Measurements from ENCODE around the gene ARL13A.
A peak's percentile ranks its signal among the peaks of the same experiment; 100 is the strongest.
"Not testable (repeated sequence)": the region's sequence is repeated elsewhere in the genome, so short reads cannot be mapped to it uniquely, and the experiment has no call there.

Gene ARL13A

GRCh38 chrX:100994352-100995281, 25.1 kb downstream of the ARL13A start:
- DNase-seq = peak; percentile 51

- no peak for DNase-seq
Measured at GRCh38 chrX:100995469-100995868, 26.0 kb downstream of the ARL13A start.

DNA sequence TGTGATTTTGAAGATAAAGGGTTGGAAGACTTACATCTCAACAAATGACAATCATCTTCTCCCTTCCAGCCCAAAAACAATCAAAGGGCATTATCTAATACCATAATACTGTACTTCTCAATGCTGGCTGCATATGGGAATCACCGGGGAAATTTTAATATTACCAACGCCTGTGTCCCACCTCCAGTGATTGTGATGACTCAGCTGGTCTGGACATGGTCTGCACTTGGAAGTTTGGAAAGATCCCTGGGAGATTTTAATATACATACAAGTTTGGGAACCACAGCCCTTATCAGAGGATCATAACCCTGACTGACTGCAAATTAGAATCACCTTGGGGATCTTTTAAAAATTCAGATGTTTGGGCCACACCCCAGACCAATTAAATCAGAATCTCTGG, 29.9 kb downstream of the ARL13A start:
- no peak for DNase-seq

GRCh38 chrX:101009090-101009489, 39.6 kb downstream of the ARL13A start:
- no peak for DNase-seq

DNA sequence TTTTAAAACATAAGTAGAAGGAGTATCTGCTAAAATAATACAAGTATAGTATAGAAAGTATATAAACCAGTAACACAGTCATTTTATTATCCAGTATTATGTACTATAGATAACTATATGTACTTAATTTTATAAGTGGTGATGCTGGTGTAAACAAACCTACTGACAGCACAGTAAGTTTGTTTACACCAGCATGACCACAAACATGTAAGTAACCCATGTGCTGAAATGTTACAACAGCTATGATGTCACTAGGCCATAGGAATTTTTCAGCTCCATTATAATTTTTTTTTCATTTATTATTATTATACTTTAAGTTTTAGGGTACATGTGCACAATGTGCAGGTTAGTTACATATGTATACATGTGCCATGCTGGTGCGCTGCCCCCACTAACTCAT, 42.5 kb downstream of the ARL13A start:
- not testable (repeated sequence) for DNase-seq

DNA sequence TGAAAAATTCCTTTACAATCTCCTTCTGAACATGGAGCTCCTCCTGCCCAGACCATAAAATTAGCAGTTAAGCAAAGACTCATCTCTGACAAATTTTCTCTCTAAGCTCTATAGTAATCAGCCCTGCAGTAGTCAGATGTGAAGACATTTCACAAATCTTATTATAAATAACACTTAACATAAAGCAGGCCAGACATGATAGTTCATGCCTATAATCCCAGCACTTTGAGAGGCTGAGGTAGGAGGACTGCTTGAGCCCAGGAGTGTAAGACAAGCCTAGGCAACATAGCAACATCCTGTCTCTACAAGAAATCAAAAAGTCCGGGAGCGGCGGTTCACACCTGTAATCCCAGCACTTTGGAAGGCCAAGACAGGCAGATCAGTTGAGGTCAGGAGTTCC, 52.5 kb downstream of the ARL13A start:
- DNase-seq = no peak

DNA sequence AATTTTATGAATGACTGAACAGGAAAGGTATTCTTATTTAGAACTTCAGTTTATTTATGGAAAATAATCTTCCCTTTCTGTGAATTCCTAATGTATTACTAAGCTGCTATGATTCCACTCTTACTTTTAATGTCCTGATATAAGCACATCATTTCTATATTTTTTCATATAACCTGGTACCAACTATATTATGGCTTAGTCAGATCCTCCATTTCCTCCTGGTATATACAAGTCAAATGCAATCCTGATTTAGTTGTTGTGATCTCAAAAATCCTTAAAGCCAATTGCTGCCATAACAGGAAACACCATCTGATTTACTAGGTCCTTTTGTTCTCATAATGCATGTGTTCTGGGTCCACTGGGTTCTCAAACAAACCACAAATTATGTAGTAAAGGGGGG, 55.6 kb downstream of the ARL13A start:
- no peak for DNase-seq

DNA sequence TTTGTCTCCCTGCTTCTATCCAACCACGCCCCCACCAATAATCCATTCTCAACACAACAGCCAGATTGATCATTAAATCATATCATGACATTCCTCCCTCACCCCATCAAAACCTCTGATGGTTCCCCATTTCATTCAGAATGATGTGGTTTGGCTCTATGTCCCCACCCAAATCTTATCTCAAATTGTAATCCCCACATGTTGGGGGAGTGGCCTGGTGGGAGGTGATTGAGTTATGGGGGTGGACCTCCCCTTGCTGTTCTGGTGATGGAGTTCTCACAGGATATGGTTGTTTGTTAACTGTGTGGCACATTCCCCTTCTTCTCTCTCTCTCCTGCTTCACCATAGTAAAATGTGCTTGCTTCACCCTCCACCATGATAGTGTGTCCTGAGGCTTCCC, 59.1 kb downstream of the ARL13A start:
- no peak for DNase-seq

- no peak for DNase-seq
Measured at GRCh38 chrX:101029665-101030064, 60.2 kb downstream of the ARL13A start.

DNA sequence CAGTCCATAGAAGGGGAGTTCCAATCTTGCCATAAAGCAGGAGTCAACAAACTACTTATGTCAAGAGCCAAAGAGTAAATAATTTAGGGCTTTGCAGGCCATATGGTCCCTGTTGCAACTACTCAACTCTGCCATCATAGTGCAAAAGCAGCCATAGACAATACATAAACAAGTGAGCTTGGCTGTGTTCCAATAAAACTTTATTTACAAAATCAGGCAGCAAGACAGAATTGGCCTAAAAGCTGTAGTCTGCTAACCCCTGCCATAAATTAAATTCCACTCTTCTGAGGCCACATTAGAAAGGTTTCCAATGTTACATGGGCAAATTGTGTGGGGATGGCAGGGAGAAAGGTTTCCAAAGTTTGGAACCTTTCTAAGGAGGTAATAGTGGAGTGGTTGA, 67.7 kb downstream of the ARL13A start:
- no peak for DNase-seq

DNA sequence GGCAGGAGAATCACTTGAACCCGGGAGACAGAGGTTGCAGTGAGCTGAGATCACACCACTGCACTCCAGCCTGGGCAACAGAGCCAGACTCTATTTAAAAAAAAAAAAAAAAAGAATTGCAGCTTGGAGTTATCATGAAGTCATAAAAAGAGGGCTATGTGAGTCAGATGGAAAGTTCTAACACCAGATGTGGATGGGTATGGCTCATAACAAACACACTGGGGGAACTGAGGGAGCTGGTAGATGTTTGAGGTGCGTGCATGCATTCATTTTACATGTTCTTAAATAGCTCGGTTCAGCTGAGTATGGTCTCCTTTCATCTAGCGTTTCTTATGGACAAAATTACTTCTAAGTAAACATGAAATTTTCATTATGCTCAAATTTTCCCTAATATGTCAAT, 70.7 kb downstream of the ARL13A start:
- no peak for DNase-seq

Data from DMS53 (cell line).